IPS DF 6.9 (cell line): ENCODE results near the gene TEAD1.

ENCODE experiments used
- DNase-seq: peaks from one replicate; pipeline ENCODE4 v3.0.0-alpha.2; 2013; ENCODE audit warnings: low read depth, low spot score
- H3K27ac ChIP-seq: one replicate; pipeline ENCODE4 v1.5.1; 2013; ENCODE audit warnings: low read length, control low read depth
- H3K27me3 ChIP-seq: 2 replicates; pipeline ENCODE4 v1.6.1; 2013; ENCODE audit warnings: mild to moderate bottlenecking, low read length; ENCODE audit not compliant: control insufficient read depth, insufficient read depth
- H3K36me3 ChIP-seq: 2 replicates; pipeline ENCODE4 v1.6.1; 2013; ENCODE audit warnings: low read length; ENCODE audit not compliant: control insufficient read depth, insufficient read depth
- H3K4me1 ChIP-seq: 2 replicates; pipeline ENCODE4 v1.6.1; 2013; ENCODE audit warnings: low read length; ENCODE audit not compliant: control insufficient read depth, insufficient read depth
- H3K4me3 ChIP-seq: 2 replicates; pipeline ENCODE4 v1.5.1; 2013; ENCODE audit warnings: mild to moderate bottlenecking, low read length
- H3K9me3 ChIP-seq: 2 replicates; pipeline ENCODE4 v1.6.1; 2013; ENCODE audit warnings: low read length, inconsistent platforms; ENCODE audit not compliant: control insufficient read depth, insufficient read depth
- WGBS: extraction: QIAGEN DNeasy Blood & Tissue Kit; methylation state at CpG from one replicate; pipeline ENCODE4 v1.1.7; 2013; ENCODE audit warnings: mixed read lengths, missing lambda C conversion rate; ENCODE audit not compliant: insufficient read length, insufficient coverage; 5-methylcytosine and 5-hydroxymethylcytosine counted together

TEAD1 gene

GRCh38 chr11:12693479-12694182 lies 19.4 kb downstream of the TEAD1 start:
- no peak for DNase-seq
- Histone ChIP-seq H3K27me3 (no peaks in the 10 kb centered on the region), H3K4me1 (peaks cover 11% of the 10 kb centered on the region), H3K9me3 (no peaks in the 10 kb centered on the region), H3K27ac (no peak overlapping the region), H3K36me3 (no peaks in the 10 kb centered on the region), H3K4me3 (no peak overlapping the region)
- WGBS = no CpG with 5 or more reads among the region's 13 CpGs

- Histone ChIP-seq H3K4me3 (no peak overlapping the region), H3K4me1 (peaks cover 11% of the 10 kb centered on the region)
Measured at GRCh38 chr11:12694183-12694531, 19.9 kb downstream of the TEAD1 start.

GRCh38 chr11:12695221-12695794 lies 21.1 kb downstream of the TEAD1 start:
- no peak overlapping the region for H3K4me3 ChIP-seq
- H3K36me3 ChIP-seq = no peaks in the 10 kb centered on the region
- H3K27me3 ChIP-seq = no peaks in the 10 kb centered on the region
- H3K9me3 ChIP-seq = no peaks in the 10 kb centered on the region
- H3K4me1 ChIP-seq = peaks cover 11% of the 10 kb centered on the region
- no peak overlapping the region for H3K27ac ChIP-seq
- DNase-seq = no peak
- no CpG with 5 or more reads among the region's 2 CpGs for WGBS

More at GRCh38 chr11:12694183-12694531, 19.9 kb downstream of the TEAD1 start:
- H3K9me3 ChIP-seq = no peaks in the 10 kb centered on the region
- no peaks in the 10 kb centered on the region for H3K36me3 ChIP-seq
- no peak overlapping the region for H3K27ac ChIP-seq
- H3K27me3 ChIP-seq = no peaks in the 10 kb centered on the region
- no peak for DNase-seq
- WGBS = no CpG with 5 or more reads among the region's 6 CpGs

- Histone ChIP-seq H3K4me3 (no peak overlapping the region), H3K36me3 (no peaks in the 10 kb centered on the region), H3K4me1 (peaks cover 11% of the 10 kb centered on the region), H3K27me3 (no peaks in the 10 kb centered on the region), H3K27ac (no peak overlapping the region), H3K9me3 (no peaks in the 10 kb centered on the region)
- no peak for DNase-seq
- WGBS = 100% methylated on average over 1 of the region's 3 CpGs
Measured at GRCh38 chr11:12695873-12696272, 21.7 kb downstream of the TEAD1 start.

- Histone ChIP-seq H3K9me3 (no peaks in the 10 kb centered on the region), H3K4me1 (peaks cover 9% of the 10 kb centered on the region), H3K27me3 (no peaks in the 10 kb centered on the region), H3K27ac (no peak overlapping the region), H3K4me3 (no peak overlapping the region), H3K36me3 (no peaks in the 10 kb centered on the region)
- no CpG with 5 or more reads among the region's 5 CpGs for WGBS
- no peak for DNase-seq
Measured at GRCh38 chr11:12696911-12697581, 22.8 kb downstream of the TEAD1 start.

- H3K27me3 ChIP-seq = no peaks in the 10 kb centered on the region
- no peak for DNase-seq
- WGBS = no CpG with 5 or more reads among the region's 5 CpGs
- H3K27ac ChIP-seq = no peak overlapping the region
- H3K4me1 ChIP-seq = peaks cover 8% of the 10 kb centered on the region
- H3K36me3 ChIP-seq = no peaks in the 10 kb centered on the region
- no peaks in the 10 kb centered on the region for H3K9me3 ChIP-seq
- no peak overlapping the region for H3K4me3 ChIP-seq
Measured at GRCh38 chr11:12698048-12698447, 23.8 kb downstream of the TEAD1 start.

- WGBS = no CpG with 5 or more reads among the region's 11 CpGs
Measured at GRCh38 chr11:12701811-12702592, 27.8 kb downstream of the TEAD1 start.

GRCh38 chr11:12702999-12703453 lies 28.8 kb downstream of the TEAD1 start:
- no CpG with 5 or more reads among the region's 4 CpGs for WGBS
- peaks cover 6% of the 10 kb centered on the region for H3K4me1 ChIP-seq

More at GRCh38 chr11:12701811-12702592, 27.8 kb downstream of the TEAD1 start:
- Histone ChIP-seq H3K27me3 (no peaks in the 10 kb centered on the region), H3K4me1 (peaks cover 4% of the 10 kb centered on the region), H3K27ac (no peak overlapping the region), H3K4me3 (no peak overlapping the region), H3K36me3 (no peaks in the 10 kb centered on the region), H3K9me3 (no peaks in the 10 kb centered on the region)
- DNase-seq = no peak

GRCh38 chr11:12704049-12704448 lies 29.8 kb downstream of the TEAD1 start:
- Histone ChIP-seq H3K9me3 (no peaks in the 10 kb centered on the region), H3K27me3 (no peaks in the 10 kb centered on the region), H3K36me3 (no peaks in the 10 kb centered on the region), H3K4me1 (peaks cover 5% of the 10 kb centered on the region), H3K27ac (no peak overlapping the region), H3K4me3 (no peak overlapping the region)
- WGBS = no CpG with 5 or more reads among the region's 4 CpGs
- DNase-seq = no peak

More at GRCh38 chr11:12702999-12703453, 28.8 kb downstream of the TEAD1 start:
- H3K9me3 ChIP-seq = no peaks in the 10 kb centered on the region
- no peaks in the 10 kb centered on the region for H3K36me3 ChIP-seq
- DNase-seq = no peak
- no peaks in the 10 kb centered on the region for H3K27me3 ChIP-seq
- H3K27ac ChIP-seq = no peak overlapping the region
- H3K4me3 ChIP-seq = no peak overlapping the region

GRCh38 chr11:12705874-12706273 lies 31.7 kb downstream of the TEAD1 start:
- Histone ChIP-seq H3K27me3 (no peaks in the 10 kb centered on the region), H3K4me1 (peaks cover 5% of the 10 kb centered on the region), H3K27ac (no peak overlapping the region), H3K36me3 (no peaks in the 10 kb centered on the region), H3K9me3 (no peaks in the 10 kb centered on the region), H3K4me3 (no peak overlapping the region)
- no CpG with 5 or more reads among the region's 3 CpGs for WGBS
- DNase-seq = no peak
